DOHH2 (cell line): ENCODE measurements around the gene ARID5A.
"Not testable (repeated sequence)": the region's sequence is repeated elsewhere in the genome, so short reads cannot be mapped to it uniquely, and the experiment has no call there.

Source experiments
- H3F3A ChIP-seq: fragments of 200-600 bp; sonication (generic), shearing (Covaris generic); 2 replicates; pipeline ENCODE4 v1.6.0; 2016; ENCODE audit warnings: antibody characterized with exemption, mild to moderate bottlenecking; ENCODE audit not compliant: control insufficient read depth, insufficient read depth
- H3K27ac ChIP-seq: fragments of 200-600 bp; sonication (generic); 2 replicates; pipeline ENCODE4 v1.5.1; 2014; ENCODE audit warnings: low read depth, mild to moderate bottlenecking, low read length, moderate library complexity
- H3K27me3 ChIP-seq: fragments of 200-600 bp; sonication (generic); 2 replicates; pipeline ENCODE4 v1.6.1; 2014; ENCODE audit warnings: mild to moderate bottlenecking, low read length, mixed read lengths; ENCODE audit not compliant: control insufficient read depth
- H3K36me3 ChIP-seq: fragments of 200-600 bp; sonication (generic); 2 replicates; pipeline ENCODE4 v1.6.1; 2014; ENCODE audit warnings: mild to moderate bottlenecking, low read length, moderate library complexity, mixed read lengths; ENCODE audit not compliant: control insufficient read depth
- H3K4me1 ChIP-seq: fragments of 200-600 bp; sonication (generic); 2 replicates; pipeline ENCODE4 v1.6.1; 2014; ENCODE audit warnings: mild to moderate bottlenecking, low read length, mixed read lengths; ENCODE audit not compliant: control insufficient read depth
- H3K4me2 ChIP-seq: fragments of 200-600 bp; sonication (generic); 2 replicates; pipeline ENCODE4 v1.6.0; 2014; ENCODE audit warnings: mild to moderate bottlenecking, low read length, moderate library complexity
- H3K4me3 ChIP-seq: fragments of 200-600 bp; sonication (generic); 2 replicates; pipeline ENCODE4 v1.5.1; 2014; ENCODE audit warnings: mild to moderate bottlenecking, low read length, mixed read lengths
- H3K79me2 ChIP-seq: fragments of 200-600 bp; sonication (generic); 2 replicates; pipeline ENCODE4 v1.6.1; 2014; ENCODE audit warnings: mild to moderate bottlenecking, low read length, mixed read lengths; ENCODE audit not compliant: control insufficient read depth
- H3K9me2 ChIP-seq: fragments of 200-600 bp; sonication (generic); replicated peaks from 2 replicates; pipeline ENCODE4 v1.6.1; 2014; ENCODE audit warnings: mild to moderate bottlenecking, low read length, mixed read lengths; ENCODE audit not compliant: control insufficient read depth
- H3K9me3 ChIP-seq: fragments of 200-600 bp; sonication (generic); 2 replicates; pipeline ENCODE4 v1.6.1; 2014; ENCODE audit warnings: antibody characterized with exemption, low read length, mixed read lengths; ENCODE audit not compliant: control insufficient read depth, insufficient read depth
- H4K20me1 ChIP-seq: fragments of 200-600 bp; sonication (generic); 2 replicates; pipeline ENCODE4 v1.6.0; 2014; ENCODE audit warnings: low read depth, mild to moderate bottlenecking, antibody characterized with exemption, low read length, moderate library complexity; ENCODE audit not compliant: control insufficient read depth, insufficient read depth
- CTCF ChIP-seq: fragments of 200-600 bp; sonication (generic); IDR thresholded peaks from one replicate; pipeline ENCODE4 v1.5.1; 2014; ENCODE audit warnings: antibody characterized with exemption, mild to moderate bottlenecking, low read depth, low read length; ENCODE audit not compliant: poor library complexity, severe bottlenecking
- EZH2phosphoT487 ChIP-seq: fragments of 200-600 bp; sonication (generic); IDR thresholded peaks from 2 replicates; pipeline ENCODE4 v1.6.1; 2017; ENCODE audit warnings: borderline replicate concordance, mild to moderate bottlenecking, antibody characterized with exemption, low read length, moderate library complexity, mixed read lengths

ARID5A gene

GRCh38 chr2:96552315-96553175, 16.0 kb downstream of the ARID5A start:
- Histone ChIP-seq H3K36me3 (no peaks in the 10 kb centered on the region), H4K20me1 (no peaks in the 10 kb centered on the region), H3F3A (no peaks in the 10 kb centered on the region)

GRCh38 chr2:96553176-96553956, 16.8 kb downstream of the ARID5A start:
- Histone ChIP-seq H3K4me3 (no peak overlapping the region), H3K4me2 (no peak overlapping the region), H4K20me1 (no peaks in the 10 kb centered on the region), H3K9me3 (no peaks in the 10 kb centered on the region), H3K9me2 (no peaks in the 10 kb centered on the region), H3K27me3 (no peaks in the 10 kb centered on the region), H3K27ac (no peak overlapping the region), H3K36me3 (no peaks in the 10 kb centered on the region), H3F3A (no peaks in the 10 kb centered on the region), H3K4me1 (peaks cover 6% of the 10 kb centered on the region), H3K79me2 (no peaks in the 10 kb centered on the region)
- TF ChIP-seq EZH2phosphoT487: no peak
- TF ChIP-seq CTCF: no peak

More at GRCh38 chr2:96552315-96553175, 16.0 kb downstream of the ARID5A start:
- H3K79me2 ChIP-seq: no peaks in the 10 kb centered on the region
- no peaks in the 10 kb centered on the region for H3K9me3 ChIP-seq
- H3K9me2 ChIP-seq: no peaks in the 10 kb centered on the region
- no peak overlapping the region for H3K4me3 ChIP-seq
- H3K27ac ChIP-seq: no peak overlapping the region
- no peaks in the 10 kb centered on the region for H3K27me3 ChIP-seq
- peaks cover 6% of the 10 kb centered on the region for H3K4me1 ChIP-seq
- TF ChIP-seq CTCF: no peak
- TF ChIP-seq EZH2phosphoT487: no peak
- no peak overlapping the region for H3K4me2 ChIP-seq

GRCh38 chr2:96553957-96554292, 17.4 kb downstream of the ARID5A start:
- H3K79me2 ChIP-seq, H3K36me3 ChIP-seq, H3K4me3 ChIP-seq, H3F3A ChIP-seq, H4K20me1 ChIP-seq, H3K9me3 ChIP-seq, H3K27me3 ChIP-seq, H3K9me2 ChIP-seq, H3K4me1 ChIP-seq, H3K27ac ChIP-seq: not testable (repeated sequence)
- peak overlapping the region; percentile 41 for H3K4me2 ChIP-seq
